HepG2 (cell line): ENCODE measurements around the gene VWA1. TPM values are rescaled to one million over a fixed set of nuclear protein-coding genes. Genes with fewer than 3 reads are reported as not detected.
A peak's percentile ranks its signal among the peaks of the same experiment; 100 is the strongest.

ENCODE experiments used
- ARHGAP35 ChIP-seq: sonication (generic); formaldehyde crosslinking; IDR thresholded peaks from 2 replicates; pipeline ENCODE4 v1.9.0; 2022; ENCODE audit warnings: mild to moderate bottlenecking, inconsistent platforms, moderate library complexity, missing genetic modification reagents, borderline replicate concordance
- ARID4A ChIP-seq: sonication (generic); formaldehyde crosslinking; IDR thresholded peaks from 2 replicates; pipeline ENCODE4 v1.5.0; 2020; ENCODE audit warnings: mild to moderate bottlenecking, missing genetic modification reagents, borderline replicate concordance
- ARNT2 ChIP-seq: sonication (generic); formaldehyde crosslinking; IDR thresholded peaks from 2 replicates; pipeline ENCODE4 v1.8.0; 2022; ENCODE audit warnings: mild to moderate bottlenecking, low read depth, missing genetic modification reagents, moderate library complexity
- ATF6 ChIP-seq: sonication (generic); formaldehyde crosslinking; conservative IDR thresholded peaks from 2 replicates; pipeline ENCODE4 v1.4.0; 2020; ENCODE audit warnings: missing genetic modification reagents
- BHLHE40 ChIP-seq: IDR thresholded peaks from 2 replicates; pipeline ENCODE4 v1.6.1; 2011; ENCODE audit warnings: low read length, improper control_type of control experiment
- CBX2 ChIP-seq, 2 experiments: fragments of 200-600 bp in 1 of 2; sonication (generic); formaldehyde crosslinking in 1 of 2; IDR thresholded peaks; 2 replicates each; pipeline versions ENCODE4 v1.7.0 to v1.8.1; 2018 to 2022; ENCODE audit warnings: low read depth in 2 of 2, low read length in 1 of 2, mild to moderate bottlenecking in 1 of 2, missing genetic modification reagents in 1 of 2
- CEBPB ChIP-seq: IDR thresholded peaks from 2 replicates; pipeline ENCODE4 v1.6.1; 2011; ENCODE audit warnings: low read depth, low read length, improper control_type of control experiment, borderline replicate concordance
- GATAD2A ChIP-seq: IDR thresholded peaks from 2 replicates; pipeline ENCODE4 v1.6.1; 2016
- JUN ChIP-seq: sonication (generic); formaldehyde crosslinking; IDR thresholded peaks from 2 replicates; pipeline ENCODE4 v1.4.0; 2020; ENCODE audit warnings: mild to moderate bottlenecking, missing genetic modification reagents
- KAT7 ChIP-seq: IDR thresholded peaks from 2 replicates; pipeline ENCODE4 v1.6.1; 2018; ENCODE audit warnings: borderline replicate concordance, missing compliant biosample characterization
- LCORL ChIP-seq, 2 experiments: fragments of 450-650 bp in 1 of 2; sonication (generic) in 1 of 2; formaldehyde crosslinking in 1 of 2; IDR thresholded peaks; 2 replicates each; pipeline versions ENCODE4 v1.5.0 to v1.6.1; 2017 to 2020; ENCODE audit warnings: antibody characterized with exemption in 1 of 2, missing genetic modification reagents in 1 of 2
- MZF1 ChIP-seq: sonication (generic); formaldehyde crosslinking; IDR thresholded peaks from 2 replicates; pipeline ENCODE4 v1.8.1; 2023; ENCODE audit warnings: mild to moderate bottlenecking, missing genetic modification reagents, borderline replicate concordance
- SNAI1 ChIP-seq: sonication (generic); formaldehyde crosslinking; IDR thresholded peaks from 2 replicates; pipeline ENCODE4 v1.5.0; 2020; ENCODE audit warnings: mild to moderate bottlenecking, missing genetic modification reagents, borderline replicate concordance
- ZBTB21 ChIP-seq: sonication (generic); formaldehyde crosslinking; IDR thresholded peaks from 2 replicates; pipeline ENCODE4 v1.4.0; 2020; ENCODE audit warnings: missing genetic modification reagents
- ZNF383 ChIP-seq: sonication (generic); formaldehyde crosslinking; IDR thresholded peaks from 2 replicates; pipeline ENCODE4 v1.4.0; 2020; ENCODE audit warnings: missing genetic modification reagents, mild to moderate bottlenecking, borderline replicate concordance
- ZNF431 ChIP-seq: sonication (generic); formaldehyde crosslinking; IDR thresholded peaks from 2 replicates; pipeline ENCODE4 v1.9.0; 2022; ENCODE audit warnings: missing genetic modification reagents, low read depth, mild to moderate bottlenecking, borderline replicate concordance
- ZNF616 ChIP-seq: sonication (generic); formaldehyde crosslinking; IDR thresholded peaks from 2 replicates; pipeline ENCODE4 v1.5.0; 2020; ENCODE audit warnings: low read depth, mild to moderate bottlenecking, missing genetic modification reagents
- polyA plus RNA-seq, 8 experiments: library from polyadenylated mRNA; depleted of rRNA in 3 of 8; stranded (reverse) in 7 of 8; unstranded in 1 of 8; fragments of >200 nt; fragmentation: Illumina TruSeq in 4 of 8; extraction: Trizol in 4 of 8; gene quantifications; 2 replicates each; pipeline versions ENCODE4 v1.2.1 to v1.2.3, GENCODE V29; 2011 to 2016; ENCODE audit warnings: low read depth in 4 of 8, missing spikeins in 1 of 8, mixed read lengths in 1 of 8; ENCODE audit not compliant: insufficient read depth in 1 of 8
- total RNA-seq, 5 experiments: library from RNA; depleted of rRNA; stranded (reverse); fragments of >200 nt; fragmentation: Illumina TruSeq; extraction: Trizol; gene quantifications; 2 replicates each; pipeline ENCODE4 v1.2.3, GENCODE V29; 2016; ENCODE audit warnings: low read depth in 1 of 5
- TF ChIP-seq, protein P1 (sequence below): sonication (generic); formaldehyde crosslinking; IDR thresholded peaks from 2 replicates; pipeline ENCODE4 v1.5.1; 2020; ENCODE audit warnings: mild to moderate bottlenecking, missing genetic modification reagents
- TF ChIP-seq, protein P2 (sequence below): sonication (generic); formaldehyde crosslinking; IDR thresholded peaks from 2 replicates; pipeline ENCODE4 v1.4.0; 2020; ENCODE audit warnings: mild to moderate bottlenecking, missing genetic modification reagents

The VWA1 gene
- total and polyA plus RNA-seq, 2 of the 13 experiments (the other 11 are each of a cell fraction or from before 2014, with no cell fraction given), result 40.9 to 57.5 TPM

DNA sequence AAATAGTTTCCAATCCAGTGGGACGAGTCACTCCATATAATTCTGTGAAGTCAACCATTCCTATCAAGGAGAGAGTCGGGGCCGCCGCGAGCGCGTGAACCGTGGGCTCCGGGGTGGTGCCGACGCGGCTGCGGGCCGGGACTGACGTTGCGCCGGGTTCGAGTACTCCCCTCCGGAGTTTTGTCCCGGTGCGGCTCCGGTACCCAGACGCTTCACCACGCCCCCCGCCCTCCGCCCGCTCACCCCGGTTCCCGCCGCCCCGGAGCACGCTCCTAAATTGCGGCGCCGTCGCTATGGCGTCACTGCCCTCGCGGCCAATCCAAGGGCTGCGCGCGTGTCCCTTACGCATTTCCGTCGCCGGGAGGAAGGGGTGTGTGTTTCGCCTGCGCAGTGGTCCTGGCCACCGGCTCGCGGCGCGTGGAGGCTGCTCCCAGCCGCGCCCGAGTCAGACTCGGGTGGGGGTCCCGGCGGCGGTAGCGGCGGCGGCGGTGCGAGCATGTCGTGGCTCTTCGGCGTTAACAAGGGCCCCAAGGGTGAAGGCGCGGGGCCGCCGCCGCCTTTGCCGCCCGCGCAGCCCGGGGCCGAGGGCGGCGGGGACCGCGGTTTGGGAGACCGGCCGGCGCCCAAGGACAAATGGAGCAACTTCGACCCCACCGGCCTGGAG, 36.0 kb downstream of the VWA1 start, which contains the start of gene ATAD3B (continued):
- no peak for TF ChIP-seq CBX2 (IDR thresholded peaks at IDR 0.05; ENCODE audit: low read depth, low read length)
- no peak for TF ChIP-seq CBX2 (CRISPR knock-in tag; IDR thresholded peaks at IDR 0.05; ENCODE audit: low read depth)
- TF ChIP-seq, protein P1, sequence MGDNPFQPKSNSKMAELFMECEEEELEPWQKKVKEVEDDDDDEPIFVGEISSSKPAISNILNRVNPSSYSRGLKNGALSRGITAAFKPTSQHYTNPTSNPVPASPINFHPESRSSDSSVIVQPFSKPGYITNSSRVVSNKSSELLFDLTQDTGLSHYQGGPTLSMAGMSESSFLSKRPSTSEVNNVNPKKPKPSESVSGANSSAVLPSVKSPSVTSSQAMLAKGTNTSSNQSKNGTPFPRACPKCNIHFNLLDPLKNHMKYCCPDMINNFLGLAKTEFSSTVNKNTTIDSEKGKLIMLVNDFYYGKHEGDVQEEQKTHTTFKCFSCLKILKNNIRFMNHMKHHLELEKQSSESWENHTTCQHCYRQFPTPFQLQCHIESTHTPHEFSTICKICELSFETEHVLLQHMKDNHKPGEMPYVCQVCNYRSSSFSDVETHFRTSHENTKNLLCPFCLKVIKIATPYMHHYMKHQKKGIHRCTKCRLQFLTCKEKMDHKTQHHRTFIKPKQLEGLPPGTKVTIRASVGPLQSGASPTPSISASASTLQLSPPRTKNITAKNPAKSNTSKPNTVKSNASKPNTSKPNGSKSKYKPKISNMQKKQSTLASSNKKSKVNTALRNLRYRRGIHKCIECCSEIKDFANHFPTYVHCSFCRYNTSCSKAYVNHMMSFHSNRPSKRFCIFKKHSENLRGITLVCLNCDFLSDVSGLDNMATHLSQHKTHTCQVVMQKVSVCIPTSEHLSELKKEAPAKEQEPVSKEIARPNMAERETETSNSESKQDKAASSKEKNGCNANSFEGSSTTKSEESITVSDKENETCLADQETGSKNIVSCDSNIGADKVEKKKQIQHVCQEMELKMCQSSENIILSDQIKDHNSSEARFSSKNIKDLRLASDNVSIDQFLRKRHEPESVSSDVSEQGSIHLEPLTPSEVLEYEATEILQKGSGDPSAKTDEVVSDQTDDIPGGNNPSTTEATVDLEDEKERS, result no peak
- no peak for TF ChIP-seq MZF1 (CRISPR knock-in tag)
- TF ChIP-seq SNAI1 (CRISPR knock-in tag), result no peak
- TF ChIP-seq ZBTB21 (CRISPR knock-in tag), result peak; percentile 97
- TF ChIP-seq KAT7 (CRISPR knock-in tag), result no peak
- no peak for TF ChIP-seq ZNF383
- no peak for TF ChIP-seq LCORL (IDR thresholded peaks at IDR 0.05)
- peak; percentile 59; the same call in 1 of the 2 replicates for TF ChIP-seq LCORL (CRISPR knock-in tag; IDR thresholded peaks at IDR 0.05)
- TF ChIP-seq JUN (CRISPR knock-in tag), result no peak
- TF ChIP-seq ZNF616 (CRISPR knock-in tag), result no peak
- no peak for TF ChIP-seq BHLHE40
- TF ChIP-seq ARNT2 (CRISPR knock-in tag), result 0 out of 2 replicates have a peak, but pooled peaks have one; percentile 33
- TF ChIP-seq ATF6 (CRISPR knock-in tag), result no peak
- peak; percentile 95 for TF ChIP-seq ARID4A (CRISPR knock-in tag)
- TF ChIP-seq ZNF431 (CRISPR knock-in tag), result no peak
- TF ChIP-seq GATAD2A (CRISPR knock-in tag), result peak; percentile 58
- TF ChIP-seq, protein P2, sequence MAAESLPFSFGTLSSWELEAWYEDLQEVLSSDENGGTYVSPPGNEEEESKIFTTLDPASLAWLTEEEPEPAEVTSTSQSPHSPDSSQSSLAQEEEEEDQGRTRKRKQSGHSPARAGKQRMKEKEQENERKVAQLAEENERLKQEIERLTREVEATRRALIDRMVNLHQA (CRISPR knock-in tag), result no peak
- no peak for TF ChIP-seq CEBPB
- peak; percentile 64; the same call in 1 of the 2 replicates for TF ChIP-seq ARHGAP35 (CRISPR knock-in tag)
